Measurements from ENCODE around the gene FMNL2. TPM values are rescaled to one million over a fixed set of nuclear protein-coding genes. Genes with fewer than 3 reads are reported as not detected.

Gene FMNL2
- polyA plus RNA-seq, 12 donors: 18.6 to 49.7 (median 26.7) TPM; not detected in 1

- DNase-seq: no peak
Observed at GRCh38 chr2:152337511-152337903, 2.5 kb downstream of the FMNL2 start.

GRCh38 chr2:152339556-152340286 is 4.7 kb downstream of the FMNL2 start:
- no peak for DNase-seq

DNA sequence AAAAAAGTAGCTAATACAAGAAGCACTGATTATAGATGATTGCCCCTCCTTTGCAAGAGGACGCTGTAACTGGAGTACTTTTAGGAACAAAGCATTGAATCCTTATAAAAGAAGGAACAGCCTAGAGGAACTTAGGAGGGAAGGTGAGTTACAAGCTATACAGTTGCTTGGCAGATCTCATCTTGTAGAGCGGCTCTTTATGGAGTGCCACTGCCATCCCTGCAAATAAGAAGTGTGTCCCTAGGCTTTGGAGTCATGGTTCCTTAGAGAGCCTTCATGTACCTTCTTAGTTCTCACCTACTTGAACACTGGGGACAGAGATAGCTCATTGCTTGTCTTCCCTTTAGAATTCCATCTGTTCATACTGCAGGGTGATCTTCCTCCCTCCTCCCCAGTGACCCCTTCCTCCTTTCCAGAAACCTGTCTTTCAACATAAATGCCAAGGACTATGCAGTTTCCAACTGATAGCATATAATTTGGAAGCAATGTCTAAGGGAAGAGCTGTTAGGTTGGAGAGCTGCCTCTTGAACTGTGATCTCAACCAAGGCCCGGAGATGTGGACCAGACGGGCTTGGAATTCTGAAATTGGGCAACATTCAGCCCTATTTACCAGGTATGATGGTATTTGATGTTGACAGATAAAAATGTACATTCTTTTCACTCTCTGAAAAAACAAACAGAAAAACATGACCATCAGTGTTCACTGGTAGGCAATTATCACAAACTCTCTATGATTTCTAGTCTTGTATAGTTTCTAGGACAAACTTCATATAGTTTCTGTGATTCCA is 7.5 kb downstream of the FMNL2 start:
- no peak for DNase-seq

DNA sequence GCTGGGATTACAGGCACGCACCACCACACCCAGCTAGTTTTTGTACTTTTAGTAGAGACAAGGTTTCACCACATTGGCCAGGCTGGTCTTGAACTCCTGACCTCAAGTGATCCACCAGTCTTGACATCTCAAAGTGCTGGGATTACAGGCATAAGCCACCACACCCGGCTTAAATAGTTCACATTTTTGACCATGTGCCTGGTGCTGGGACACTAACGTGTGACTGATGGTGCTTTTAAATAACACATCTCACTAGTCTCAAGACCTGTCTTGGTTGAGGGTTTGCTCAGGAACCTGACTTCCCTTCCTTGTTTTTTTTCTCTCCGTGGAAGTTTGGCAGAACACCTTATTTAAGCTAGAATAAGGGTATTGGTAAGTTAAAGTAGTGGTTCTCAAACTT is 8.5 kb downstream of the FMNL2 start:
- DNase-seq: no peak

GRCh38 chr2:152344579-152345195 is 9.7 kb downstream of the FMNL2 start:
- no peak for DNase-seq

DNA sequence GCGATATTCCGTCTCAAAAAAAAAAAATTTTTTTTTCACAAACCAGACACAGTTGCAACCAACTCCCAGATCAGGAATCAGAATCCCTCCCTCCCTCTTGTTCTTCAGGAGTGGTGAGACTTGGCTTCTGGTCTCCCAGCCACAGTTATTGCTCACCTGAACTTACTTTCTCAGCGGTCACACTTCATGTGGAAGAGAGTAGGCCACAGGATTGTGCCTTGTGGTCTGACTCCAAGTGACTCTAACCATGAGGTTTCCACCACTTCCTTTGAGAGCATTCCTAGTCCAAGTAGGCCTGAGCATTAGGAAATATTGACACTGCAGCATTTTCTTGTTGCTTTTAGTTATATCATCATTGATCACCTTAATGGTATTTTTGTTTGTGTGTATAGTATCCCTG is 12.1 kb downstream of the FMNL2 start:
- DNase-seq: no peak

DNA sequence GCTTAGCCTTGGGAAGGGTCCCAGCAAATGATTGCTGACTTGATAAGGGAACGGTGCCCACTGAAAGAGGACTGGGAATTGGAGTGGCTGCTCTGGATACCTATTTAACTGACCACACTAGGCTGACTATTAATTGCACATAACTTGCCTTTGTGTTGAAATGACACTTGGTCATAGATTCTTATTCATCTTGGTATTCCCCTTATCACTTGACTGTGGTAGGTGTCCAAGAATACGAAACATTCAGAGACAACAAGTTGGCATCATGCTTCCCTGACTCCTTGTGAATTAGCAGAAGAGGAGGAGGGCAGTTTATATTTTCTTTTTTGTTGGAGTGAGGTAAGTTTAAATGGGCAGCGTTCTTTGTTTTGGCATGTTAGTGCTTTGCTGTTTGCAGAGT is 13.4 kb downstream of the FMNL2 start:
- DNase-seq: no peak

GRCh38 chr2:152349416-152349815 is 14.4 kb downstream of the FMNL2 start:
- no peak for DNase-seq

- DNase-seq: no peak
Observed at GRCh38 chr2:152350155-152350679, 15.2 kb downstream of the FMNL2 start.

GRCh38 chr2:152352616-152353015 is 17.6 kb downstream of the FMNL2 start:
- no peak for DNase-seq

- no peak for DNase-seq
Observed at GRCh38 chr2:152353364-152353763, 18.4 kb downstream of the FMNL2 start.

DNA sequence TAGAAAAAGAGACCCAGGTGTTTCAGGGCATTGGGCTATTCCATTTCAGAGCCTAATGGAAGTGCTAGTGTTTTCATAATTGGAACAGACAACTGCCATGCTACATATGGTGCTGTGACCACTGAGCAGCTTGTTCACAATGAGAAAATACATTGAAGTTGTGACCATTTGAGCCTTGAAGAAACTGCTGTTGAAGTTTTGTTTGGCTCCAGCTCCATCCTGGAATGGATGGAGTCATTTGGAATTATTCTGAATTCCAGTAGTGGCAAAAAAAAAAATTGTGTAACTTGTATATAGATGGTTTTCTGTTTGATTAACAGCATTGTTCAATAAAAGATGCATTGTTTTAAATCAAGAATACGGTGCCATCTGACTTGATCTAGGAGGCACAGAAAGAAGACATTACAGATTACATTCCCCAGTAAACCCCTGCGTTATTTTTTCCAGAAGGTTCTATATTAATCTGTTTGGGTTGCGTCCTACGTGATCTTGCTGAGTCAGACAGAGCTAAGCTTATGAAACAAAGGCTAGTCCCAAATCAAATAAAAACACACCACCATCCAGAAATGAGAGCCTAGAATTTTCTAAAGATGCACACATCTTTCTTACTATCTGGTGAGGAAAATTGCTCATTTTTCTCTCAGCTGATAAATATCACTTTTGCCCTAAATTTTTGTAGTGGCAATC is 19.2 kb downstream of the FMNL2 start:
- DNase-seq: no peak

DNA sequence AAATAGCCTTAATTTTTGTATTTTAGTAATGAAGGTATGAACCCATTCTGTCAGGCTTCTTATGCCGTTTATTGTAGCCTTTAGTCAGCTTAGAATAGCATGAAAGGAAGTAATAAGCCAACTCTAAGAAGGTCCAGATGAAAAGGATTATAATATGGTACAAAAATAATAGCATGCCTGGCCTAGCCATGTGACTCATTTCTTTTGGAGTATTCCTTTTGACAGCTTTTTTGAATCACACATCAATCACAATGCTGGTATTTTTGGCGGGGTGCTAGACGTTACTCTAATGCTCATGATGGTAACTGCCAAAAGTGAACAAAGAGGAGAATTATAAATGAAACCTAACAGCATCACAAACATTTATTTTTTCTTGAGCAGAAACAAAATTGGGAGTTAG is 19.9 kb downstream of the FMNL2 start:
- DNase-seq: no peak

- no peak for DNase-seq
Observed at GRCh38 chr2:152355409-152355831, 20.4 kb downstream of the FMNL2 start.

DNA sequence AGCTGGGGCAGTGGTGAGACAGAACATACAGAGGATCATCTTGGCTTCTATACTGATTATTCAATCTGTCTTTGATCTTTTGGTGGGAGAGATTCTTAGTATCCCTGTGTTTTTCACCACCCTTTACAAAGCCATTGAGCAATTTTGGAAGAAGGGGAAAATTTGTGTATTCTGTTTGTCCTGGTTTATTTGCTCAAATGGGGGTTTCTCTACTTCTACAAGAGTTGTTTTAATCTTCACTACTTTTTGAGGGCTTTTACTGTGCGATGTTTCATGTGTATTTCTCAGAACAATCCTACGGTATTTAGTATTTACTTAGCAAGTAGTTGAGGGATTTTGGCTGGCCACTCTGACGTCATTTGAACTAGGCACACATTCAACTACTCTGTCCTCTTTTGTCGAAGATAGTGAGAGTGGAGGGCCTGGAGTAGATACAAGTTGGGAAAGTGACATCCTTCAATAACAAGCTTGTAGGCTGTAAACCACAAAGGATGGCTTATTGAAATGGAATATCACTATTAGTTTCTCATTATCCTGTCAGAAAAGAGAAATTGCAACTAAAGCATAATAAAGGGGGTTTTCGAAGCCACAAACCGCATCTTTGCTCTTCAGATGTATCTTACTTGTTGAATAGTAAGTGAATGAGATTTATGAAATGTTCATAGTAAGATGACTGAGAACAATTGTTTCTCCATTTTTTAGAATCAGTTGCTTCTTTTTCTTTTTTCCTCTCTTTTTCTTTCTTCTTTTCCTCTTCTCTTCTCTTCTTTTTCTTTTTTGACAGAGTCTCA is 24.8 kb downstream of the FMNL2 start:
- no peak for DNase-seq

GRCh38 chr2:152363936-152364335 is 29.0 kb downstream of the FMNL2 start:
- DNase-seq: no peak

DNA sequence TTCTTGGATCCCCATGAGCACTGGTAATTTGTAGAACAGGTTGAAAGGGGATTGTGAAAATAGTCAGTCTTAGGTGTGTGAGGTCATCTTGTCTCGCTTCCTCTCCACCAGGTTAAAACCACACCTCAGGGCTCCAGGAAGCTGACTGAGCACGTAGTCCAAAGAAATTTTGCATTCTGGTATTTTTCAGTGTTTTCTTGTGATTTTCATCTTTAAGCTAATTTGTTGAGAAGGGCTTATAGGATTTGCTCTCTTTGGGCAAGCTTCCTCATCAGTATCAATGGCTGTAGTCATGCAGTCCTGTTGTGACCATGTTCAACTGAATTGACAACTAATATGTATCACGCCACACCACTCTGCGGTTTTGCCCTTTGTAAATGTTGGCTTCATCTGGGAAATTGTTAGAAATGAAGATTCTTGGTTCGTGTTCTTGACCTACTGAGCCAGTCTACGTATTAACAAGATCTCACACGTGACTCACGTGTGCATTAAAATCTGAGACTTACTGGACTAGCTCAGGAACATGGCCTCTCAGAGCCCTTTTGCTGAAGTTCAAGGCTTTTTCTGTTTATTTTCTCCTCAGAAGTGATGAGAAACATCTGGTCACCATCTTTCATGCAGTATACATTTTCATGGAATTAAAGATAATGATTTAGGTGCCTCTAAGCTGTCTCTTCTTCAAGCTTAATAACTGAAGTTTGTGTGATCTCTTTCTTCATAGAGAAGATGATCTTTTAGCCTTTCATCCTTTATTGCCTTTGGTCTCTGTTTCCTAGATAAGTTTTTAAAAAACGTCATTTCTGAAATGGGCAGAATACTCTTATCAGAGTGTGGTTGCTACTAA is 32.8 kb downstream of the FMNL2 start:
- no peak for DNase-seq

DNA sequence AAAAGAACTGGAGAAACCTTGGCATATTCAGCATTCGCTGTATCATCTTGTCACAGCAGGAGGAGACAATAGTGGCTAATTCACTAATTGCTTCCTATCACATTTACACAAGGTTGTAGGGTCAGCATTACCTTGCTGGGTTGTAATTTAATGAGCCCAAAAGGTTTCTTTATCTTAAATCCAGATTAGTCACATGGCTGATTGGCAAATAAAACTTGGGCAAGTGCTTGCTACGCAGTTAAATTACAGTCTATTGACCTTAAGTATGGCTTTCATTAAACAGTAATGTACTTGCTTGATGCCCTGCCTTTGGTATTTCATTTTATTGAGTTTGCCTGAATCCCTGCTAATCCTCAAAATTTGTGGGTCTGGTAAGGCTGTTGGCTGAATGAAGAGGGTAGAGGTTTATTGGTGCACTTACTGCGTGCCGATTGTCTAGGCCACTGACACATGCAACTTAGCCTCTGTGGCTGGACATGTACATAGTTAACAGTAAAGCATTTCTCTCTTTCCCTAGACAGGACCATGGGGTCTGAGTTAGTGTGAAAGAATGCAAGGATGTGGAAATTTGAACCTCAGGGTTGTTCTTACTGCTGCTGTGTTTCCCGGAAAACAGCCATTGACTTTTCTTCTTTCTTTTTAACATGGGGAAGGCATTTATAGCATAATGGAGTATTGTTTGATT is 34.3 kb downstream of the FMNL2 start:
- DNase-seq: no peak

DNA sequence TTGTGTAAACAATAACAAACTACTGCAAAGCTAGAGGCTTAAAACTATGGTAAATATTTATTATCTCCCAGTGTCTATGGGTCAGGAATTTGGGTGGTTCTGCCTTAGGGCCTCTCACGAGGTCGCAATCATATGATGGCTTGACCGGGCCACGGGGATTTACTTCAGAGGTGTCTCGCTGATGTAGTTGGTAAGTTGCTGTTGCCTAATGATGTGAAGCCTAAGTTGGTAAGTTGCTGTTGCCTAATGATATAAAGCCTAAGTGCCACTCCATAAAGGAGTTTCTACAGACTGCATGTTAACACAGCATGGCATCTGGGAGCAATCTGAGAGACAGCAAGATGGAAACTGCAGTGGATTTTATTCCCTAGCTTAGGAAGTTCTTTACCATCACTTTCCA is 35.8 kb downstream of the FMNL2 start:
- no peak for DNase-seq
